NB4 (cell line): ENCODE results near the gene XYLT1.

Source experiments
- MYC ChIP-seq: IDR thresholded peaks from 2 replicates; pipeline ENCODE4 v1.6.1; 2011; ENCODE audit warnings: low read depth, low read length
- POLR2A ChIP-seq: IDR thresholded peaks from 2 replicates; pipeline ENCODE4 v1.6.1; 2011; ENCODE audit warnings: mild to moderate bottlenecking; ENCODE audit not compliant: insufficient read length; ENCODE audit errors: extremely low read depth
- TF ChIP-seq, protein P1 (sequence below): IDR thresholded peaks from one replicate; pipeline ENCODE4 v1.5.1; 2012; ENCODE audit warnings: low read depth, low read length
- TF ChIP-seq, protein P2 (sequence below): IDR thresholded peaks from 2 replicates; pipeline ENCODE4 v1.6.1; 2011; ENCODE audit warnings: low read depth, low read length

GRCh38 chr16:17108596-17108995 lies 362.2 kb downstream of the XYLT1 start:
- TF ChIP-seq POLR2A (no peak), MYC (no peak)
- TF ChIP-seq, protein P1, sequence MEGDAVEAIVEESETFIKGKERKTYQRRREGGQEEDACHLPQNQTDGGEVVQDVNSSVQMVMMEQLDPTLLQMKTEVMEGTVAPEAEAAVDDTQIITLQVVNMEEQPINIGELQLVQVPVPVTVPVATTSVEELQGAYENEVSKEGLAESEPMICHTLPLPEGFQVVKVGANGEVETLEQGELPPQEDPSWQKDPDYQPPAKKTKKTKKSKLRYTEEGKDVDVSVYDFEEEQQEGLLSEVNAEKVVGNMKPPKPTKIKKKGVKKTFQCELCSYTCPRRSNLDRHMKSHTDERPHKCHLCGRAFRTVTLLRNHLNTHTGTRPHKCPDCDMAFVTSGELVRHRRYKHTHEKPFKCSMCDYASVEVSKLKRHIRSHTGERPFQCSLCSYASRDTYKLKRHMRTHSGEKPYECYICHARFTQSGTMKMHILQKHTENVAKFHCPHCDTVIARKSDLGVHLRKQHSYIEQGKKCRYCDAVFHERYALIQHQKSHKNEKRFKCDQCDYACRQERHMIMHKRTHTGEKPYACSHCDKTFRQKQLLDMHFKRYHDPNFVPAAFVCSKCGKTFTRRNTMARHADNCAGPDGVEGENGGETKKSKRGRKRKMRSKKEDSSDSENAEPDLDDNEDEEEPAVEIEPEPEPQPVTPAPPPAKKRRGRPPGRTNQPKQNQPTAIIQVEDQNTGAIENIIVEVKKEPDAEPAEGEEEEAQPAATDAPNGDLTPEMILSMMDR, result no peak
- TF ChIP-seq, protein P2, sequence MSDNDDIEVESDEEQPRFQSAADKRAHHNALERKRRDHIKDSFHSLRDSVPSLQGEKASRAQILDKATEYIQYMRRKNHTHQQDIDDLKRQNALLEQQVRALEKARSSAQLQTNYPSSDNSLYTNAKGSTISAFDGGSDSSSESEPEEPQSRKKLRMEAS, result no peak
